Peyer's patch (tissue), 4 donors: ENCODE data around the gene ERH.

Experiments
- POLR2A ChIP-seq, 2 donors: fragments of 450-650 bp; IDR thresholded peaks; one replicate each; pipeline ENCODE4 v1.5.1; 2017; ENCODE audit warnings: antibody characterized with exemption in 2 of 2, mild to moderate bottlenecking in 2 of 2, moderate library complexity in 2 of 2
- TF ChIP-seq, protein P1 (sequence below), 6 experiments: fragments of 450-650 bp in 4 of 6; fragments of 200-600 bp in 2 of 6; sonication (generic) in 1 of 6; IDR thresholded peaks; one replicate each; pipeline ENCODE4 v1.5.1; 2017 to 2019; ENCODE audit warnings: antibody characterized with exemption in 6 of 6, mild to moderate bottlenecking in 3 of 6, moderate library complexity in 1 of 6

DNA sequence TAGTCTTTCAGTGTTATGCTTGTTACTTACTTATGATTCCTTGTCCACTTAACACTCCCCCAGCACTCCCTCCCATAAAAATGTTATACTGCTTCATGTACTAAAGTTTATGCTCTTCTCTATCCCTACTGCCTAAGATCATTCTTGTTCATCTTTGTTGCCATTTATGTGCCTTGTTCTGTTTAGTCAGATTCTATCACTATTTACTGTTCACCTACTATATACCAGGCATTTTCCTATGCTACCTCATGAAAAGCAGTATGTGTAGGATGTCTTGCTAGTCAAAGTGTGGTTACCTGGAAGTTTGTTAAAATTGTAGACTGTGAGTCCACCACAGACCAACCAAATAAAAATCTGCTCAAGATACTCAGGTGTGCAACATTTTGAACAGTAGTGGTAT, 23.9 kb downstream of the ERH start:
- TF ChIP-seq, protein P1, sequence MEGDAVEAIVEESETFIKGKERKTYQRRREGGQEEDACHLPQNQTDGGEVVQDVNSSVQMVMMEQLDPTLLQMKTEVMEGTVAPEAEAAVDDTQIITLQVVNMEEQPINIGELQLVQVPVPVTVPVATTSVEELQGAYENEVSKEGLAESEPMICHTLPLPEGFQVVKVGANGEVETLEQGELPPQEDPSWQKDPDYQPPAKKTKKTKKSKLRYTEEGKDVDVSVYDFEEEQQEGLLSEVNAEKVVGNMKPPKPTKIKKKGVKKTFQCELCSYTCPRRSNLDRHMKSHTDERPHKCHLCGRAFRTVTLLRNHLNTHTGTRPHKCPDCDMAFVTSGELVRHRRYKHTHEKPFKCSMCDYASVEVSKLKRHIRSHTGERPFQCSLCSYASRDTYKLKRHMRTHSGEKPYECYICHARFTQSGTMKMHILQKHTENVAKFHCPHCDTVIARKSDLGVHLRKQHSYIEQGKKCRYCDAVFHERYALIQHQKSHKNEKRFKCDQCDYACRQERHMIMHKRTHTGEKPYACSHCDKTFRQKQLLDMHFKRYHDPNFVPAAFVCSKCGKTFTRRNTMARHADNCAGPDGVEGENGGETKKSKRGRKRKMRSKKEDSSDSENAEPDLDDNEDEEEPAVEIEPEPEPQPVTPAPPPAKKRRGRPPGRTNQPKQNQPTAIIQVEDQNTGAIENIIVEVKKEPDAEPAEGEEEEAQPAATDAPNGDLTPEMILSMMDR (IDR thresholded peaks at IDR 0.05): no peak
- no peak for TF ChIP-seq POLR2A (IDR thresholded peaks at IDR 0.05)
